ENCODE data around the gene INO80.
A peak's percentile ranks its signal among the peaks of the same experiment; 100 is the strongest.

Gene INO80

DNA sequence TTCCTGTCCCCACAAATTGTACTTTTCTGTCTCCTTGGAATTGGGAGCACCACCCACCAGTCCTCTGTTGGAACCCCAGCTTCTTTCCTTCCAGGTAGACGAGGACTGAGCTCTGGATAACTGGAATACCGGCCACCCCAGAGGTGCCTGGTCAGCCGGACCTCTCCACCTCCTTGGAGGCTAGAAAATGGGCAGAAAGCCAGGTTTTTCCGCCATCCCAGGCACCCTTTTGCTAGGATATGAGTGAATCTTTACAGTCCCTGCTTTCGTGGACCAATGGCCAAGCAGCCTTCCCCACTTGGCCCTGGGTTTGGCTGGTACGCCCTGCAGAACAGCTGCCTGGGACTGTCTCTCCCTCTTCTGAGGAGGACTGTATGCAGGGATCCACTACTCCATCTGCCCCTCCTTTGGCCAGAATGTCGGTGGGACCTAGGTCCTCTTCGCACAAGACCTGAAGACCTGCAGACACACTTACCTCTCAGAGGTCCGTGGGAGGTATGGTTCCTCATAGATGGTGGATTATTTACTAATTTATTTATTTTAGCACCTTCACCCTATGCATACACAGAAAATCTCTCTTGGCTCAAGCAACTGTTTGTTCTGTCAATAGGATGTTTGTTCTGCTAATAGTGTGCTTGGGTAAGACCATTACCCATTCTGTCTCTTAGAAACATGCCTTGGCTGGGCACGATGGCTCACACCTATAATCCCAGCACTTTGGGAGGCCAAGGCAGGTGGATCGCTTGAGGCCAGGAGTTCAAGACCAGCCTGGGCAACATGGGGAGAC lies 171.4 kb downstream of the INO80 start:
- TF ChIP-seq, protein P1, sequence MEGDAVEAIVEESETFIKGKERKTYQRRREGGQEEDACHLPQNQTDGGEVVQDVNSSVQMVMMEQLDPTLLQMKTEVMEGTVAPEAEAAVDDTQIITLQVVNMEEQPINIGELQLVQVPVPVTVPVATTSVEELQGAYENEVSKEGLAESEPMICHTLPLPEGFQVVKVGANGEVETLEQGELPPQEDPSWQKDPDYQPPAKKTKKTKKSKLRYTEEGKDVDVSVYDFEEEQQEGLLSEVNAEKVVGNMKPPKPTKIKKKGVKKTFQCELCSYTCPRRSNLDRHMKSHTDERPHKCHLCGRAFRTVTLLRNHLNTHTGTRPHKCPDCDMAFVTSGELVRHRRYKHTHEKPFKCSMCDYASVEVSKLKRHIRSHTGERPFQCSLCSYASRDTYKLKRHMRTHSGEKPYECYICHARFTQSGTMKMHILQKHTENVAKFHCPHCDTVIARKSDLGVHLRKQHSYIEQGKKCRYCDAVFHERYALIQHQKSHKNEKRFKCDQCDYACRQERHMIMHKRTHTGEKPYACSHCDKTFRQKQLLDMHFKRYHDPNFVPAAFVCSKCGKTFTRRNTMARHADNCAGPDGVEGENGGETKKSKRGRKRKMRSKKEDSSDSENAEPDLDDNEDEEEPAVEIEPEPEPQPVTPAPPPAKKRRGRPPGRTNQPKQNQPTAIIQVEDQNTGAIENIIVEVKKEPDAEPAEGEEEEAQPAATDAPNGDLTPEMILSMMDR (IDR thresholded peaks at IDR 0.05; ENCODE audit: insufficient read depth, low read length, poor library complexity, severe bottlenecking) = no peak
- no peaks in the 10 kb centered on the region for H3K36me3 ChIP-seq (ENCODE audit: control insufficient read depth, insufficient read depth, low read length)
- DNase-seq (ENCODE audit: extremely low read depth, insufficient read length) = no peak
- H3K27me3 ChIP-seq (replicated peaks; ENCODE audit: control insufficient read depth, insufficient read depth, low read length) = no peaks in the 10 kb centered on the region
- H3K4me3 ChIP-seq (replicated peaks; ENCODE audit: low read depth, low read length) = no peak overlapping the region

DNA sequence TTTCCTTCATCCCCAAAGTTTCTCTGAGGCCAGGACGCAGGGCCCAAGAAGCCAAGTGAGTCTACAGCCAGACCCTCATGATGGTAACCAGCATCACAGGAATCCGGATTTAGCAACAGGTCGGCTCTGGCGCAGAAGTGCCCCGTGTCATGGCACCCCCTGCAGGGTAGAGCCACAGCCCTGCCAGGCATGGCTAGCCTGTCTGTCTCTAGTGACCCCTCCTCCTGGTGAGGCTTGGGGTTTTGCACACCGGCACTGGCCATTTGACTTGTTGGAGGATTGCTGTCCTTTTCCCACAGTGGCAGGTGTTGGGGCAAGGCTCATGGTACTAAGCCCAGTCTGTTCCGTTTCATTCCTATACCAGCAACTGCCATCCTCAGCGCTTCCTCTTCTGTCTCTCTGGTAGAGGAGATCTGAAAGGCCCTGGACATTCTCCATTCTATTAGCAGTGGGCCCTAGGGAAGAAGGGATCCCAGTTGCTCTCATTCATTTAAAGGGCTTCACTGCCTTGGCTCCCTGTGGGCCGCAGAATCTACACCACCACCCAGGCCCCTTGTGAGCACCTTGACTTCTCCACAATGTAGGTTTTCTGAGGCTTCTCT lies 172.2 kb downstream of the INO80 start:
- no peak for DNase-seq (ENCODE audit: extremely low read depth, insufficient read length)
- TF ChIP-seq, protein P1 (IDR thresholded peaks at IDR 0.05; ENCODE audit: insufficient read depth, low read length, poor library complexity, severe bottlenecking) = no peak

DNA sequence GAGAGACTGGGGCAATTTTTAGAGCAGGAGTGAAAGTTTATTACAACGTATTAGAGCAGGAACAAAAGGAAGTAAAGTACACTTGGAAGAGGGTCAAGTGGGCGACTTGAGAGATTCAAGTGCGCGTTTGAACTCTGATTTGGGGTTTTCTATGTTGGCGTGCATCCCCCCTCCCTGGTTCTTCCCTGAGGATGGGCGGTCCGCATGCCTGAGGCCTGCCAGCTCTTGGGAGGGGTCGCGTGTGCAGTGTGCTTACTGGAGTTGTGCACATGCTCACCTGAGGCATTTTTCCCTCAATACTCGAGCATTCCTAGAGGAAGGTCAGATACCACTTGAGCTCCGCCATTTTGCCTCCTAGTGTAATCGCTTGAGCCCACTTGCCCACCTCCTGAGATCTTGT lies 173.2 kb downstream of the INO80 start:
- H3K27me3 ChIP-seq (replicated peaks; ENCODE audit: control insufficient read depth, insufficient read depth, low read length) = no peaks in the 10 kb centered on the region
- TF ChIP-seq, protein P1 (IDR thresholded peaks at IDR 0.05; ENCODE audit: insufficient read depth, low read length, poor library complexity, severe bottlenecking) = no peak

More for the DNA sequence above, 172.2 kb downstream of the INO80 start:
- Histone ChIP-seq H3K27me3 (replicated peaks; ENCODE audit: control insufficient read depth, insufficient read depth, low read length) (no peaks in the 10 kb centered on the region), H3K36me3 (ENCODE audit: control insufficient read depth, insufficient read depth, low read length) (no peaks in the 10 kb centered on the region), H3K4me3 (replicated peaks; ENCODE audit: low read depth, low read length) (no peak overlapping the region)

GRCh38 chr15:40942337-40942854 lies 173.7 kb downstream of the INO80 start:
- no peaks in the 10 kb centered on the region for H3K36me3 ChIP-seq (ENCODE audit: control insufficient read depth, insufficient read depth, low read length)
- H3K4me3 ChIP-seq (replicated peaks; ENCODE audit: low read depth, low read length) = peak overlapping the region; percentile 68
- no peak for DNase-seq (ENCODE audit: extremely low read depth, insufficient read length)
- H3K27me3 ChIP-seq (replicated peaks; ENCODE audit: control insufficient read depth, insufficient read depth, low read length) = no peaks in the 10 kb centered on the region
- TF ChIP-seq, protein P1 (IDR thresholded peaks at IDR 0.05; ENCODE audit: insufficient read depth, low read length, poor library complexity, severe bottlenecking) = no peak

More for the DNA sequence above, 173.2 kb downstream of the INO80 start:
- peak overlapping the region; percentile 68; the same call in 1 of the 2 replicates for H3K4me3 ChIP-seq (replicated peaks; ENCODE audit: low read depth, low read length)
- no peak for DNase-seq (ENCODE audit: extremely low read depth, insufficient read length)
- no peaks in the 10 kb centered on the region for H3K36me3 ChIP-seq (ENCODE audit: control insufficient read depth, insufficient read depth, low read length)

DNA sequence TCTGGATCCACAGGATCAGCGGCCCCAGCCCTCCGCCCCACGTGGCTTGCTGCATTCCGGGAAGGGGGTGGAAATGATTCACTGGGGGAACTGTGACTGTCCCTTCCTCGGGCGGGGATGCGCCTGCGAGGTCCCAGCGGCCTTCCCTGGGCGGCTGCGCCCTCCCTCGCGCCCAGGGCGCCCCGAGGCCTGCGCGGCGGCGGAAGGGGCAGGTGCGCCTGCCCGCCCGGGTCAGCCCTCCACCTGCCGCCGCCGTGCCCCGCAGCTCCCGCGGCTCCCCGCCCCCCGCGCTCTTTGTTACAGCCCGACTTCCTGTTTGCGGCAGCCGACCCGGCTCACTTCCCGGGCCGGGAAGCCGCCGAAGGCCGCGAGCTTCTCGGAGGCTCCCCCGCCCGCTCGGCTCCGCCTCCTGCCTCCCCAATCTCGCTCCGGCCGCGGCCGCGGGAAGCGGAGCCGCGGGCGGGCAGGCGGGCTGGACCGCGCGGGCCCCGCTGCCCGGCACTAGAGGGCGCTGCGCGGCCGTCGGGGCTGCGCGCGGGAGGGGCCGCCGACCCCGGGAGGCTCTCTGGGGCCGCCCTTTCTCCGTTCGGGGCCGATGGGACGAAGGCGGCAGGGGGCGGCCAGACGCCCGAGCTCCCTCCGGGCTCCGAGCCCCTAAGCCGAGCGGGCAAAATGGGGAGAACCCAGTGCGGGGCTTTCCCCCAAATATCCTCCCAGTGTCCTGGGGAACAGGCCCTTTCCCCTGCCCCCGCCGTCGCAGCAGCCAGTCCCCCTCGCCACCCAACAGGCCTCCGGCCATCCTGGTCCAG lies 174.3 kb downstream of the INO80 start:
- TF ChIP-seq, protein P1 (IDR thresholded peaks at IDR 0.05; ENCODE audit: insufficient read depth, low read length, poor library complexity, severe bottlenecking) = no peak
- no peaks in the 10 kb centered on the region for H3K27me3 ChIP-seq (replicated peaks; ENCODE audit: control insufficient read depth, insufficient read depth, low read length)
- H3K4me3 ChIP-seq (replicated peaks; ENCODE audit: low read depth, low read length) = peak overlapping the region; percentile 68
- peak; percentile 86 for DNase-seq (ENCODE audit: extremely low read depth, insufficient read length)
- H3K36me3 ChIP-seq (ENCODE audit: control insufficient read depth, insufficient read depth, low read length) = no peaks in the 10 kb centered on the region

Measured in GM06990 (cell line).